ENCODE measurements around the gene EGLN3. TPM values are rescaled to one million over a fixed set of nuclear protein-coding genes. Genes with fewer than 3 reads are reported as not detected.

Gene EGLN3
- total and polyA plus RNA-seq, 2 donors (not counting 3 experiments of a cell fraction or from before 2014, with no cell fraction given), result 0.20 TPM; not detected in 1

DNA sequence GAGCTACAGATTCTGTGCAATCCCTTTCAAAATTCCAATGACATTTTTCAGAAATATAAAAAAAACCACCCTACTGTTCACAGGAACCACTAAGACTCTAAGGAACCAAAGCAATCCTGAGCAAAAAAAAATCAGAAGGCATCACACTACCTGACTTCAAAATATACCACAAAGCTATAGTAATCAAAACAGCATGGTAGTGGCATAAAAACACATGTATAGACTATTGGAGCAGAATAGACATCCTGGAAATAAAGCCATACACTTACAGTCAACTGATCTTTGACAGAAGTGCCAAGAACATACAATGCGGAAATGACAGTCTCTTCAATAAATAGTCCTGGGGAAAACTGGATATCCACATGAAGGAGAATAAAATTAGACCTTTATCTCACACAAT lies 56.5 kb downstream of the EGLN3 start:
- Histone ChIP-seq H4K20me1 (replicated peaks; ENCODE audit: control insufficient read depth, extremely low read depth, insufficient read depth, low read length) (no peaks in the 10 kb centered on the region), H3K27me3 (ENCODE audit: control insufficient read depth in 2 of 2, insufficient read depth in 2 of 2, low read length in 2 of 2) (peaks cover 0 to 2% of the 10 kb centered on the region in 2 experiments), H3K9me3 (replicated peaks; ENCODE audit: control insufficient read depth, insufficient read depth, low read length) (no peaks in the 10 kb centered on the region), H3K4me2 (ENCODE audit: insufficient read depth, low read length) (no peak overlapping the region), H3K4me3 (replicated peaks in 1 of 3; ENCODE audit: insufficient read depth in 1 of 3, low read depth in 1 of 3, low read length in 3 of 3) (no peak overlapping the region), H3K79me2 (ENCODE audit: control insufficient read depth, insufficient read depth, low read length) (no peaks in the 10 kb centered on the region), H3K9me1 (replicated peaks; ENCODE audit: control insufficient read depth, extremely low read depth, insufficient read depth, low read length) (no peaks in the 10 kb centered on the region), H3K4me1 (ENCODE audit: control insufficient read depth, extremely low read depth, insufficient read depth, low read length) (no peaks in the 10 kb centered on the region), H3K9ac (replicated peaks; ENCODE audit: extremely low read depth, insufficient read depth, low read length) (no peak overlapping the region), H2AFZ (ENCODE audit: low read depth, low read length) (no peak overlapping the region), H3K27ac (ENCODE audit: insufficient read depth, low read depth, low read length) (no peak overlapping the region), H3K36me3 (ENCODE audit: control insufficient read depth in 2 of 2, extremely low read depth in 1 of 2, insufficient read depth in 2 of 2, low read length in 2 of 2) (no peaks in the 10 kb centered on the region)
- intact Hi-C loops (cut with micrococcal nuclease) (no loop called here), dilution Hi-C loops (cut with MboI; ENCODE audit: extremely low pct_ligation_motif_present, low sequenced_read_pairs) (no loop called here)
- no peak for FAIRE-seq
- no peak for DNase-seq (ENCODE audit: low read depth, low spot score)
- ChIA-PET CTCF (no interaction called here), POLR2A (no interaction called here)
- TF ChIP-seq, protein P1, sequence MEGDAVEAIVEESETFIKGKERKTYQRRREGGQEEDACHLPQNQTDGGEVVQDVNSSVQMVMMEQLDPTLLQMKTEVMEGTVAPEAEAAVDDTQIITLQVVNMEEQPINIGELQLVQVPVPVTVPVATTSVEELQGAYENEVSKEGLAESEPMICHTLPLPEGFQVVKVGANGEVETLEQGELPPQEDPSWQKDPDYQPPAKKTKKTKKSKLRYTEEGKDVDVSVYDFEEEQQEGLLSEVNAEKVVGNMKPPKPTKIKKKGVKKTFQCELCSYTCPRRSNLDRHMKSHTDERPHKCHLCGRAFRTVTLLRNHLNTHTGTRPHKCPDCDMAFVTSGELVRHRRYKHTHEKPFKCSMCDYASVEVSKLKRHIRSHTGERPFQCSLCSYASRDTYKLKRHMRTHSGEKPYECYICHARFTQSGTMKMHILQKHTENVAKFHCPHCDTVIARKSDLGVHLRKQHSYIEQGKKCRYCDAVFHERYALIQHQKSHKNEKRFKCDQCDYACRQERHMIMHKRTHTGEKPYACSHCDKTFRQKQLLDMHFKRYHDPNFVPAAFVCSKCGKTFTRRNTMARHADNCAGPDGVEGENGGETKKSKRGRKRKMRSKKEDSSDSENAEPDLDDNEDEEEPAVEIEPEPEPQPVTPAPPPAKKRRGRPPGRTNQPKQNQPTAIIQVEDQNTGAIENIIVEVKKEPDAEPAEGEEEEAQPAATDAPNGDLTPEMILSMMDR (IDR thresholded peaks at IDR 0.05; ENCODE audit: extremely low read depth in 1 of 2, insufficient read depth in 1 of 2, low read depth in 1 of 2, low read length in 2 of 2), result no peak
- no peak for TF ChIP-seq JUN (IDR thresholded peaks at IDR 0.05; ENCODE audit: borderline replicate concordance, insufficient read depth, insufficient read length, low read depth)
- TF ChIP-seq GATA2 (IDR thresholded peaks at IDR 0.05; ENCODE audit: insufficient read depth, insufficient read length, low read depth, low read length), result no peak
- TF ChIP-seq POLR2AphosphoS5 (IDR thresholded peaks at IDR 0.05; ENCODE audit: insufficient read depth, low read depth, low read length), result no peak
- TF ChIP-seq EZH2 (IDR thresholded peaks at IDR 0.05; ENCODE audit: borderline replicate concordance, low read depth, low read length, severe bottlenecking), result no peak
- TF ChIP-seq, protein P2, sequence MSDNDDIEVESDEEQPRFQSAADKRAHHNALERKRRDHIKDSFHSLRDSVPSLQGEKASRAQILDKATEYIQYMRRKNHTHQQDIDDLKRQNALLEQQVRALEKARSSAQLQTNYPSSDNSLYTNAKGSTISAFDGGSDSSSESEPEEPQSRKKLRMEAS (IDR thresholded peaks at IDR 0.05; ENCODE audit: insufficient read depth, insufficient read length), result no peak
- TF ChIP-seq POLR2A (IDR thresholded peaks at IDR 0.05; ENCODE audit: low read depth, low read length), result no peak
- no peak for TF ChIP-seq MYC (IDR thresholded peaks at IDR 0.05; ENCODE audit: low read depth, low read length)
- TF ChIP-seq FOS (IDR thresholded peaks at IDR 0.05; ENCODE audit: borderline replicate concordance, insufficient read depth, low read length), result no peak
- no TSS peak for BruUV-seq (replicated peaks)

All from endothelial cell of umbilical vein (primary cell).